B cell (primary cell): Measurements from ENCODE around the gene UQCR10. TPM values are rescaled to one million over a fixed set of nuclear protein-coding genes. Genes with fewer than 3 reads are reported as not detected.

Experiments used
- ATAC-seq: fragments of 200-7000 bp; cut with Tn5 transposase; one replicate; pipeline ENCODE4 v1.10.0; 2021; ENCODE audit warnings: low read depth, mild to moderate bottlenecking, moderate number of reproducible peaks, moderate library complexity
- CTCF ChIA-PET: fragments of 350-600 bp; sonication (Branson Sonifier 250); formaldehyde crosslinking; loops from one replicate; lab custom pipeline; 2021; ENCODE audit warnings: antibody characterized with exemption, inconsistent platforms; lab: Charles Lee
- POLR2A ChIA-PET: fragments of 350-600 bp; sonication (Branson Sonifier 250); formaldehyde crosslinking; loops from one replicate; lab custom pipeline; 2021; ENCODE audit warnings: antibody characterized with exemption; lab: Charles Lee
- DNase-seq: peaks from one replicate; pipeline ENCODE4 v3.0.0; 2013
- H2AFZ ChIP-seq: 2 replicates; pipeline ENCODE4 v1.6.1; 2012; ENCODE audit warnings: mild to moderate bottlenecking, low read depth, low read length; ENCODE audit not compliant: insufficient read depth, poor library complexity, severe bottlenecking
- H3K27ac ChIP-seq, 2 donors: 1 replicate in 1 of 2; 2 replicates in 1 of 2; pipeline ENCODE4 v1.5.1; 2012 to 2013; ENCODE audit warnings: low read length in 2 of 2, mild to moderate bottlenecking in 2 of 2, moderate library complexity in 1 of 2
- H3K27me3 ChIP-seq, 4 experiments: fragments of 200-600 bp in 1 of 4; sonication (generic) in 1 of 4; replicated peaks in 1 of 4; 1 replicate in 2 of 4; 2 replicates in 2 of 4; pipeline versions ENCODE4 v1.6.1 to v1.7.0; 2013 to 2016; ENCODE audit warnings: low read length in 3 of 4, mild to moderate bottlenecking in 2 of 4, mixed read lengths in 1 of 4, moderate library complexity in 1 of 4; ENCODE audit not compliant: insufficient read depth in 4 of 4, control insufficient read depth in 3 of 4; ENCODE audit errors: control extremely low read depth in 1 of 4
- H3K36me3 ChIP-seq, 2 experiments: replicated peaks in 1 of 2; 1 replicate in 1 of 2; 2 replicates in 1 of 2; pipeline versions ENCODE4 v1.6.1 to v1.7.1; 2013; ENCODE audit warnings: low read length in 1 of 2; ENCODE audit not compliant: insufficient read depth in 2 of 2, control insufficient read depth in 1 of 2; ENCODE audit errors: control extremely low read depth in 1 of 2, extremely low read depth in 1 of 2
- H3K4me1 ChIP-seq, 2 donors: fragments of 200-600 bp in 1 of 2; sonication (generic) in 1 of 2; 1 replicate in 1 of 2; 2 replicates in 1 of 2; pipeline versions ENCODE4 v1.5.1 to v1.6.1; 2013 to 2017; ENCODE audit warnings: low read length in 2 of 2; ENCODE audit not compliant: control insufficient read depth in 2 of 2, insufficient read depth in 2 of 2
- H3K4me2 ChIP-seq: replicated peaks from 2 replicates; pipeline ENCODE3; 2012; ENCODE audit warnings: mild to moderate bottlenecking, low read depth, low read length; ENCODE audit not compliant: poor library complexity, severe bottlenecking
- H3K4me3 ChIP-seq, 5 experiments: fragments of 200-600 bp in 1 of 5; sonication (generic) in 1 of 5; 1 replicate in 3 of 5; 2 replicates in 2 of 5; pipeline versions ENCODE4 v1.5.1 to v1.7.0; 2011 to 2016; ENCODE audit warnings: low read length in 4 of 5, mild to moderate bottlenecking in 4 of 5, low read depth in 2 of 5, control low read depth in 1 of 5, moderate library complexity in 1 of 5; ENCODE audit not compliant: insufficient read depth in 1 of 5; ENCODE audit errors: control extremely low read depth in 1 of 5, extremely low read depth in 1 of 5
- H3K79me2 ChIP-seq: fragments of 200-600 bp; sonication (generic); one replicate; pipeline ENCODE4 v1.6.0; 2016; ENCODE audit warnings: low read length; ENCODE audit not compliant: control insufficient read depth, insufficient read depth
- H3K9ac ChIP-seq: fragments of 200-600 bp; sonication (generic); 2 replicates; pipeline ENCODE4 v1.6.1; 2017; ENCODE audit warnings: mild to moderate bottlenecking, low read length, moderate library complexity
- H3K9me3 ChIP-seq, 3 donors: one replicate each; pipeline versions ENCODE4 v1.6.1 to v1.7.1; 2013; ENCODE audit warnings: low read length in 2 of 3; ENCODE audit not compliant: control insufficient read depth in 2 of 3, insufficient read depth in 1 of 3; ENCODE audit errors: control extremely low read depth in 1 of 3
- H4K20me1 ChIP-seq: 2 replicates; pipeline ENCODE4 v1.6.0; 2012; ENCODE audit warnings: mild to moderate bottlenecking, low read length; ENCODE audit not compliant: insufficient read depth, control insufficient read depth, poor library complexity, severe bottlenecking
- H3K27ac Mint-ChIP-seq: one replicate; pipeline ENCODE4 v1.8.0; 2021; ENCODE audit warnings: mixed read lengths
- H3K27me3 Mint-ChIP-seq: one replicate; pipeline ENCODE4 v1.8.0; 2021; ENCODE audit warnings: mixed read lengths
- H3K4me1 Mint-ChIP-seq: one replicate; pipeline ENCODE4 v1.8.0; 2021; ENCODE audit warnings: mixed read lengths
- H3K4me3 Mint-ChIP-seq: one replicate; pipeline ENCODE4 v1.8.0; 2021; ENCODE audit warnings: mixed read lengths
- H3K9me3 Mint-ChIP-seq: one replicate; pipeline ENCODE4 v1.8.0; 2022; ENCODE audit warnings: mixed read lengths; ENCODE audit not compliant: insufficient read depth
- CTCF ChIP-seq: fragments of 200-600 bp; IDR thresholded peaks from one replicate; pipeline ENCODE4 v1.8.0; 2022; ENCODE audit warnings: antibody characterized with exemption, mild to moderate bottlenecking
- EZH2 ChIP-seq: IDR thresholded peaks from 2 replicates; pipeline ENCODE4 v1.6.1; 2012; ENCODE audit warnings: borderline replicate concordance, low read depth, mild to moderate bottlenecking, moderate library complexity, low read length; ENCODE audit not compliant: insufficient read depth, poor library complexity, severe bottlenecking
- WGBS: methylation state at CpG from one replicate; pipeline ENCODE4 v1.1.5; 2013; ENCODE audit warnings: missing lambda C conversion rate; ENCODE audit not compliant: insufficient coverage; 5-methylcytosine and 5-hydroxymethylcytosine counted together
- intact Hi-C: fragments of 100-400 bp; cut with micrococcal nuclease; formaldehyde crosslinking; loops from one replicate; pipeline ENCODE4 v1.10.0; 2022
- polyA plus RNA-seq: library from polyadenylated mRNA; depleted of rRNA; stranded (reverse); fragments of >200 nt; gene quantifications from 2 replicates; pipeline ENCODE4 v1.2.3, GENCODE V29; 2012
- total RNA-seq, 2 donors: library from RNA; stranded (reverse); fragments of 120-200 nt in 1 of 2; gene quantifications; 1 replicate in 1 of 2; 2 replicates in 1 of 2; pipeline versions ENCODE4 v1.2.3 to v1.2.4, GENCODE V29; 2013 to 2022

Gene UQCR10
- total and polyA plus RNA-seq, 2 donors (not counting 1 experiment from before 2014, with no cell fraction given): 41.0 to 67.6 TPM

- no peaks in the 10 kb centered on the region for H3K79me2 ChIP-seq
- no peaks in the 10 kb centered on the region for H3K27me3 ChIP-seq
- H3K4me1 ChIP-seq: no peaks in the 10 kb centered on the region
- H2AFZ ChIP-seq: no peak overlapping the region
- H3K4me3 Mint-ChIP-seq: no peak overlapping the region
- H4K20me1 ChIP-seq: no peaks in the 10 kb centered on the region
- H3K9ac ChIP-seq: no peak overlapping the region
- no peak overlapping the region for H3K27ac Mint-ChIP-seq
- POLR2A ChIA-PET: no interaction called here
- CTCF ChIA-PET: no interaction called here
- WGBS: 26% methylated on average over 19 of the region's 19 CpGs
- ATAC-seq (peak; percentile 21), DNase-seq (no peak)
- TF ChIP-seq EZH2: no peak
- no peak for TF ChIP-seq CTCF
- H3K27ac ChIP-seq: no peak overlapping the region
- no peaks in the 10 kb centered on the region for H3K9me3 Mint-ChIP-seq
- no peaks in the 10 kb centered on the region for H3K9me3 ChIP-seq
- H3K27me3 Mint-ChIP-seq: no peaks in the 10 kb centered on the region
- H3K36me3 ChIP-seq: peaks cover 0 to 3% of the 10 kb centered on the region in 2 experiments
- intact Hi-C loops: no loop called here
- H3K4me1 Mint-ChIP-seq: no peaks in the 10 kb centered on the region
- no peak overlapping the region for H3K4me3 ChIP-seq
- no peak overlapping the region for H3K4me2 ChIP-seq
Measured at GRCh38 chr22:29733362-29734201, 33.6 kb upstream of the UQCR10 start.

- no peaks in the 10 kb centered on the region for H3K79me2 ChIP-seq
- 77% methylated on average over 8 of the region's 8 CpGs for WGBS
- DNase-seq (no peak), ATAC-seq (no peak)
- POLR2A ChIA-PET: no interaction called here
- H3K27me3 ChIP-seq: no peaks in the 10 kb centered on the region
- H3K9ac ChIP-seq: no peak overlapping the region
- TF ChIP-seq EZH2: no peak
- TF ChIP-seq CTCF: no peak
- H3K27ac ChIP-seq: no peak overlapping the region
- no peaks in the 10 kb centered on the region for H3K4me1 ChIP-seq
- no peak overlapping the region for H2AFZ ChIP-seq
- Mint-ChIP-seq H3K9me3 (no peaks in the 10 kb centered on the region), H3K4me3 (no peak overlapping the region), H3K27me3 (no peaks in the 10 kb centered on the region), H3K4me1 (no peaks in the 10 kb centered on the region), H3K27ac (no peak overlapping the region)
- no peaks in the 10 kb centered on the region for H3K9me3 ChIP-seq
- H3K36me3 ChIP-seq: peaks cover 0 to 3% of the 10 kb centered on the region in 2 experiments
- CTCF ChIA-PET: no interaction called here
- H3K4me3 ChIP-seq: no peak overlapping the region
- intact Hi-C loops: no loop called here
- H4K20me1 ChIP-seq: no peaks in the 10 kb centered on the region
- H3K4me2 ChIP-seq: no peak overlapping the region
Measured at GRCh38 chr22:29734406-29734805, 32.8 kb upstream of the UQCR10 start.
